ENCODE results near the gene RIN2.
"Not testable (repeated sequence)": the region's sequence is repeated elsewhere in the genome, so short reads cannot be mapped to it uniquely, and the experiment has no call there.

The RIN2 gene

GRCh38 chr20:19789446-19789845 lies 31.4 kb downstream of the RIN2 start:
- FAIRE-seq, result no peak

DNA sequence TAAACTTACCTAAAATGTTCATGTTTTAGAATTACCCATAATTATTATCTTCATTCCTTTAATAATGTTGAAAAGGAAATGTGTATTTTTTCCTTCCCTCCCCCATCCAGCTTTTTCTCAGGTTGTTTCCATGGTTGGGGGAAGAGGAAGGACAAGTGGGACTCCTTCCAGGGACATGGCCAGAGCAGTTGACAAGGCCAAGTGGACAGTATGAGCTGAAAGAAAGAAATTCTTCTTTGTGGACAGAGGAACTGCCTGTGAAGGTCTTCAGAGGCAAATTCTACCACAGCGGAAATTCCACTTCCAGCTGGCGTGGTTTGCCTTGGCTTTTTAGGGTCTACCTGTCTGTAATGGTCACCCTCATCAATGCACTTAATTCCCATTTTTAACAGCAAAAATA lies 33.8 kb downstream of the RIN2 start:
- FAIRE-seq, result no peak

- FAIRE-seq, result no peak
These were observed 35.7 kb downstream of the RIN2 start for GRCh38 chr20:19793716-19794115.

- FAIRE-seq, result no peak
These were observed 36.9 kb downstream of the RIN2 start for GRCh38 chr20:19794941-19795340.

GRCh38 chr20:19799325-19799724 lies 41.3 kb downstream of the RIN2 start:
- FAIRE-seq, result no peak

GRCh38 chr20:19802099-19802491 lies 44.0 kb downstream of the RIN2 start:
- FAIRE-seq, result no peak

- no peak for FAIRE-seq
These were observed 44.6 kb downstream of the RIN2 start for GRCh38 chr20:19802492-19803158.

DNA sequence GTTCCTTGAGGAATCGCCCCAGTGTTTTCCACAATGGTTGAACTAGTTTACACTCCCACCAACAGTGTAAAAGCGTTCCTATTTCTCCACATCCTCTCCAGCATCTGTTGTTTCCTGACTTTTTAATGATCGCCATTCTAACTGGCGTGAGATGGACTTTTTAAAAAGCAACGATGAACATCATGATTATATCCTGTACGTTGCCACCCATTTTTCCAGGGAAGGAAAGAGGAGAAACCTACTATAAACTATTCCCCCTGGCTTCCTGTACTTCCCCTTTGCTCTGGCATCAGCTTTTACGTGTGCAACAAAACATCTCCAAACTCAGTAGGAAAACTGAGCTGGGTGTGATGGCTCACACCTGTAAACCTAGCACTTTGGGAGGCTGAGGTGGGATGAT lies 48.2 kb downstream of the RIN2 start:
- FAIRE-seq, result not testable (repeated sequence)

- no peak for FAIRE-seq
These were observed 48.7 kb downstream of the RIN2 start for GRCh38 chr20:19806806-19807190.

DNA sequence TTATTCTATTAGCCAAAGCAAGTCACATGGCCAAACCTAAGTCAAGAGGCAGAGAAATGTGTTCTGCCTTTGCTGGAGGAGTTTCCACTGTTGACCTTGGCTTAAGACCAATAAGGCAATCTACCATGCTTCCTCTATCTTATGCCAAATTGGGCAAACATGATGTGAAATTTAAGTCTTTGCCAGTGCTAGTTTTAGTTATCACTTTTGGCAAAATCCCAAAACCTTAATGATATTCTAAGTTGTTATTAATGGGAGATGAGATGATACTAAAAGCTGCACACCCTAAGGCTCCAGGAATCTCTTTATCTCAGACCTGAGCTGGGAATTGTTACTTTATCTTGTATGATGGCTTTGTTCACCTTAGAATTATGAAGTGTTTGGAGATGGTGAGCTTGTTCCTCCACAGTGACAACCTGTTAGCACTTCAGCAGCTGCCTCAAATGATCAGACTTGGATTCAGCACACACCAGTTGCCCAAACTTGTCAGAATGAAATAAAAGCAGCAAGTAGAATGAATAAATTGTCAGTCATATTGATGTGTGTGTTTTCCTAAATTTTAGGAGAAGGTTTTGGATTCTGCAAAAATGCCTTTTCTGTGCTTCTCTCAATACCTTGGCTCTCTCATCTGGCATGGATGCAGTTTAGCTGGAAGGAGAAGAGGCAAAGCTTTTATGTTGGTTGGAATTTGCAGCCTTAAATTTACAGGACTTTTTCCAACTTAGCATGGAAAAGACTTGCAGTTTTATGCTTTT lies 49.3 kb downstream of the RIN2 start:
- FAIRE-seq, result no peak

Data from A204.1 (cell line).